ENCODE data around the gene MXD1. TPM values are rescaled to one million over a fixed set of nuclear protein-coding genes. Genes with fewer than 3 reads are reported as not detected.

MXD1 gene
- total RNA-seq, 1 experiment from 2014 or later = 3.7 TPM

DNA sequence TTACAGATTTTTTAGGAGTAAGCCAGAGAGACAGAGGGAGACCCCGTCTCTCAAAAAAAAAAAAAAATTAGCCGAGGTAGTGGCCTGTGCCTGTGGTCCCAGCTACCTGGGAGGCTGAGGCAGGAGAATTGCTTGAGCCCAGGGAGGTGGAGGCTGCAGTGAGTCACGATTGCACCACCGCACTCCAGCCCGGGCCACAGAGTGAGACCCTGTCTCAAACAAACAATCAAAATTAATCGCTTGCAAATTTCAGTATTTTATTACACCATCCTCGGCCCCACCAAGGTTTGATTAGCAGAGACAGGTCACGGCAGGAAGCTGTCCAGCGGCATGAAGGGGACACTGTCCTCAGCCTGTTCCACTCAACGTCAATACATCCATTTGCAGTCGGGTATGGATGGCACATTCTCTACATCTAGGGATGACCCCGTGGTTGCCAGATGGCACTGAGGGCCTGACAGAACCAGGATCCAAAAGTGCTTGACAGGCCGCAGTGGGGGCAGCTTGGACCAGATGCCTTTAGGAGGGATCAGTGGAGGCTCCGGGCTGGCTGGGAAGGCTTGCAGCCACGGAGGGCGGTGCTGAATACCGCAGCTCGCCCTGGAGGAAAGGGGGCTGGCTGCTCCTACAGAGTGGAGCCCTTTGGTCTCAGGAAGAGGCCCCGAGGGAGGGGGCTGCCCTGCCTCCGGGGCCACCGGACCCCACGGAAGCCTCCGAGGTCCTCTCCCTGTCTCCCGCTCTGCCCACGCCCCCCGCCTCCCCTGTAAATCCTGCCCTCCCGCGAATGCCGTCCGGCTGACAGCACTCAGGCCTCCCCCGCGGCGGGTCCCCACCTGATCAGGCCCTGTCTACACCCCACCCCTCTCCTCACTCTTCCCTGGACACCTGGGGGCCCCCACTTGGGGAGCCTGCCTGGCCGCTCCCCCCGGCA, 33.4 kb downstream of the MXD1 start:
- no peak overlapping the region for H3K27ac Mint-ChIP-seq
- no peaks in the 10 kb centered on the region for H3K9me3 Mint-ChIP-seq
- Histone ChIP-seq H3K56ac (ENCODE audit: insufficient read length, low read depth, low read length) (no peak overlapping the region), H2BK120ac (ENCODE audit: low read depth, low read length, poor library complexity, severe bottlenecking) (no peak overlapping the region), H2BK15ac (ENCODE audit: low read depth, low read length) (no peak overlapping the region), H4K5ac (ENCODE audit: insufficient read length, low read depth, low read length) (no peak overlapping the region), H3K79me1 (ENCODE audit: insufficient read depth, low read depth, low read length, poor library complexity, severe bottlenecking) (no peaks in the 10 kb centered on the region), H3K23ac (ENCODE audit: insufficient read length, low read depth, low read length) (no peak overlapping the region), H2AK5ac (ENCODE audit: insufficient read length, low read length) (no peak overlapping the region), H3K9me3 (ENCODE audit: control insufficient read depth, low read depth, low read length) (no peaks in the 10 kb centered on the region), H3K4ac (ENCODE audit: low read depth, low read length) (no peak overlapping the region), H3K23me2 (ENCODE audit: insufficient read length, low read depth, low read length, poor library complexity, severe bottlenecking) (no peaks in the 10 kb centered on the region), H4K20me1 (ENCODE audit: control insufficient read depth, insufficient read depth, insufficient read length) (no peaks in the 10 kb centered on the region), H3K4me2 (ENCODE audit: insufficient read depth, insufficient read length, low read length) (no peak overlapping the region), H3K18ac (ENCODE audit: insufficient read length, low read depth, low read length) (no peak overlapping the region), H2BK5ac (ENCODE audit: insufficient read length, low read length) (no peak overlapping the region), H3K14ac (ENCODE audit: insufficient read depth, low read length) (no peak overlapping the region), H4K91ac (ENCODE audit: insufficient read length, low read depth, low read length) (no peak overlapping the region), H2AFZ (ENCODE audit: low read length) (no peak overlapping the region), H2BK12ac (ENCODE audit: insufficient read length, low read depth, low read length) (no peak overlapping the region), H3T11ph (ENCODE audit: low read length) (no peak overlapping the region), H3K9ac (ENCODE audit: extremely low read depth, insufficient read length, low read length) (no peak overlapping the region), H2BK20ac (ENCODE audit: low read depth, low read length, poor library complexity, severe bottlenecking) (no peak overlapping the region), H4K8ac (replicated peaks; ENCODE audit: insufficient read length, low read depth, low read length) (no peak overlapping the region), H3K79me2 (ENCODE audit: insufficient read depth, low read length) (no peaks in the 10 kb centered on the region), H3K27me3 (ENCODE audit: insufficient read depth, low read length) (no peaks in the 10 kb centered on the region), H3K4me1 (ENCODE audit: insufficient read depth, low read length) (no peaks in the 10 kb centered on the region), H3K27ac (ENCODE audit: insufficient read length, low read depth, low read length) (no peak overlapping the region)
- no CpG with 5 or more reads among the region's 35 CpGs for WGBS (ENCODE audit: extremely low coverage, insufficient read length, low lambda C conversion rate)
- no peak for DNase-seq
- TF ChIP-seq, protein P1, sequence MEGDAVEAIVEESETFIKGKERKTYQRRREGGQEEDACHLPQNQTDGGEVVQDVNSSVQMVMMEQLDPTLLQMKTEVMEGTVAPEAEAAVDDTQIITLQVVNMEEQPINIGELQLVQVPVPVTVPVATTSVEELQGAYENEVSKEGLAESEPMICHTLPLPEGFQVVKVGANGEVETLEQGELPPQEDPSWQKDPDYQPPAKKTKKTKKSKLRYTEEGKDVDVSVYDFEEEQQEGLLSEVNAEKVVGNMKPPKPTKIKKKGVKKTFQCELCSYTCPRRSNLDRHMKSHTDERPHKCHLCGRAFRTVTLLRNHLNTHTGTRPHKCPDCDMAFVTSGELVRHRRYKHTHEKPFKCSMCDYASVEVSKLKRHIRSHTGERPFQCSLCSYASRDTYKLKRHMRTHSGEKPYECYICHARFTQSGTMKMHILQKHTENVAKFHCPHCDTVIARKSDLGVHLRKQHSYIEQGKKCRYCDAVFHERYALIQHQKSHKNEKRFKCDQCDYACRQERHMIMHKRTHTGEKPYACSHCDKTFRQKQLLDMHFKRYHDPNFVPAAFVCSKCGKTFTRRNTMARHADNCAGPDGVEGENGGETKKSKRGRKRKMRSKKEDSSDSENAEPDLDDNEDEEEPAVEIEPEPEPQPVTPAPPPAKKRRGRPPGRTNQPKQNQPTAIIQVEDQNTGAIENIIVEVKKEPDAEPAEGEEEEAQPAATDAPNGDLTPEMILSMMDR (conservative IDR thresholded peaks at IDR 0.05) = no peak
- H3K36me3 Mint-ChIP-seq (ENCODE audit: insufficient read depth in 1 of 3, low read depth in 3 of 3) = no peaks in the 10 kb centered on the region
- no peak overlapping the region; a peak in 1 of 5 replicates for H3K4me3 Mint-ChIP-seq
- peaks cover 4% of the 10 kb centered on the region in 2 experiments for H3K4me1 Mint-ChIP-seq
- peaks cover 1% of the 10 kb centered on the region; the same call in 1 of the 2 replicates for H3K27me3 Mint-ChIP-seq (ENCODE audit: low read depth)

All from H9 (cell line).